Measurements from ENCODE around the gene NRG4. TPM values are rescaled to one million over a fixed set of nuclear protein-coding genes. Genes with fewer than 3 reads are reported as not detected.

The NRG4 gene
- total RNA-seq, 4 donors from 2014 or later, result 0.12 to 0.13 TPM; not detected in 2

- TF ChIP-seq POLR2A (IDR thresholded peaks at IDR 0.05) (no peak), CTCF (IDR thresholded peaks at IDR 0.05) (no peak)
- ATAC-seq, result no peak
- H3K4me1 ChIP-seq, result peaks cover 0 to 7% (median 0%) of the 10 kb centered on the region in 3 donors
- peaks cover under 1 to 59% of the 10 kb centered on the region in 2 donors for H3K36me3 ChIP-seq
- H3K9me3 ChIP-seq, result no peaks in the 10 kb centered on the region
- H3K4me3 ChIP-seq, result no peak overlapping the region
- 82 to 91% methylated on average over 6 to 8 of the region's 9 CpGs for WGBS, 2 donors (ENCODE audit: low coverage in 1 of 2)
- no peaks in the 10 kb centered on the region for H3K27me3 ChIP-seq
- H3K27ac ChIP-seq, result no peak overlapping the region
Observed at GRCh38 chr15:75928680-75929608, 83.3 kb downstream of the NRG4 start.

- ATAC-seq, result no peak
- Histone ChIP-seq H3K27me3 (no peaks in the 10 kb centered on the region), H3K4me3 (no peak overlapping the region), H3K36me3 (peaks cover 0 to 46% of the 10 kb centered on the region in 2 donors), H3K27ac (no peak overlapping the region), H3K9me3 (no peaks in the 10 kb centered on the region), H3K4me1 (peaks cover 0 to 12% (median under 1%) of the 10 kb centered on the region in 3 donors)
- 77 to 85% methylated on average over 3 to 4 of the region's 4 CpGs for WGBS, 2 donors (ENCODE audit: low coverage in 1 of 2)
- TF ChIP-seq POLR2A (IDR thresholded peaks at IDR 0.05) (no peak), POLR2AphosphoS5 (IDR thresholded peaks at IDR 0.05) (no peak), CTCF (IDR thresholded peaks at IDR 0.05) (no peak), EP300 (IDR thresholded peaks at IDR 0.05) (no peak)
Observed at GRCh38 chr15:75927601-75928000, 84.6 kb downstream of the NRG4 start.

GRCh38 chr15:75926931-75927330, 85.3 kb downstream of the NRG4 start:
- TF ChIP-seq CTCF (IDR thresholded peaks at IDR 0.05), result no peak
- Histone ChIP-seq H3K4me1 (peaks cover 0 to 19% (median 7%) of the 10 kb centered on the region in 3 donors), H3K9me3 (no peaks in the 10 kb centered on the region), H3K27ac (no peak overlapping the region), H3K36me3 (peaks cover 0 to 39% of the 10 kb centered on the region in 2 donors), H3K27me3 (no peaks in the 10 kb centered on the region), H3K4me3 (no peak overlapping the region)
- 87 to 88% methylated on average over 1 to 3 of the region's 3 CpGs for WGBS, 2 donors (ENCODE audit: low coverage in 1 of 2)
- ATAC-seq, result no peak

GRCh38 chr15:75925440-75925839, 86.8 kb downstream of the NRG4 start:
- no peak overlapping the region for H3K27ac ChIP-seq
- WGBS, 2 donors (ENCODE audit: low coverage in 1 of 2), result 67 to 74% methylated on average over 1 to 2 of the region's 2 CpGs
- no peaks in the 10 kb centered on the region for H3K27me3 ChIP-seq
- no peak overlapping the region for H3K4me3 ChIP-seq
- H3K4me1 ChIP-seq, result peaks cover 0 to 21% (median 8%) of the 10 kb centered on the region in 3 donors
- peaks cover 0 to 30% of the 10 kb centered on the region in 2 donors for H3K36me3 ChIP-seq
- no peak for ATAC-seq
- no peak for TF ChIP-seq POLR2A (IDR thresholded peaks at IDR 0.05)
- no peak for TF ChIP-seq POLR2AphosphoS5 (IDR thresholded peaks at IDR 0.05)
- no peak for TF ChIP-seq CTCF (IDR thresholded peaks at IDR 0.05)
- TF ChIP-seq EP300 (IDR thresholded peaks at IDR 0.05), result no peak
- no peaks in the 10 kb centered on the region for H3K9me3 ChIP-seq

GRCh38 chr15:75924576-75924975, 87.6 kb downstream of the NRG4 start:
- no peaks in the 10 kb centered on the region for H3K9me3 ChIP-seq
- peaks cover 0 to 21% (median 8%) of the 10 kb centered on the region in 3 donors for H3K4me1 ChIP-seq
- no peaks in the 10 kb centered on the region for H3K27me3 ChIP-seq
- peaks cover 0 to 30% of the 10 kb centered on the region in 2 donors for H3K36me3 ChIP-seq
- no peak for ATAC-seq
- H3K27ac ChIP-seq, result no peak overlapping the region
- no peak overlapping the region for H3K4me3 ChIP-seq
- TF ChIP-seq EP300 (IDR thresholded peaks at IDR 0.05) (no peak), POLR2AphosphoS5 (IDR thresholded peaks at IDR 0.05) (no peak), CTCF (IDR thresholded peaks at IDR 0.05) (no peak), POLR2A (IDR thresholded peaks at IDR 0.05) (no peak)
- 100% methylated on average over 1 of the region's 1 CpG; no CpG with 5 or more reads in 1 of the 2 donors for WGBS, 2 donors (ENCODE audit: low coverage in 1 of 2)

All from gastroesophageal sphincter (tissue), 4 donors.